Astrocyte (in vitro differentiated cells and primary cell): ENCODE results near the gene ELMOD1. TPM values are rescaled to one million over a fixed set of nuclear protein-coding genes. Genes with fewer than 3 reads are reported as not detected.
"Not testable (repeated sequence)": the region's sequence is repeated elsewhere in the genome, so short reads cannot be mapped to it uniquely, and the experiment has no call there.

Experiments used
- DNase-seq: peaks from one replicate; pipeline ENCODE4 v3.0.0-alpha.2; 2010; ENCODE audit warnings: low read depth
- FAIRE-seq: peaks from 2 replicates; lab custom pipeline; 2011; peaks lifted over from hg19 to GRCh38; lab: Jason Lieb, UNC
- H2AFZ ChIP-seq: 2 replicates; pipeline ENCODE4 v1.6.0; 2012; ENCODE audit warnings: low read depth, low read length, inconsistent platforms
- H3K27ac ChIP-seq: 2 replicates; pipeline ENCODE4 v1.5.1; 2011; ENCODE audit warnings: low read depth, low read length, inconsistent platforms
- H3K27me3 ChIP-seq: 2 replicates; pipeline ENCODE4 v1.6.0; 2011; ENCODE audit warnings: low read length, inconsistent platforms; ENCODE audit not compliant: insufficient read depth
- H3K36me3 ChIP-seq: 2 replicates; pipeline ENCODE4 v1.5.1; 2011; ENCODE audit warnings: low read length, inconsistent platforms; ENCODE audit not compliant: insufficient read depth
- H3K4me1 ChIP-seq: 2 replicates; pipeline ENCODE4 v1.5.1; 2011; ENCODE audit warnings: low read length, inconsistent platforms; ENCODE audit not compliant: insufficient read depth
- H3K4me2 ChIP-seq: 2 replicates; pipeline ENCODE4 v1.6.0; 2012; ENCODE audit warnings: low read length, inconsistent platforms
- H3K4me3 ChIP-seq: 2 replicates; pipeline ENCODE4 v1.5.1; 2011; ENCODE audit warnings: low read depth, mild to moderate bottlenecking, low read length, inconsistent platforms; ENCODE audit not compliant: insufficient read depth
- H3K79me2 ChIP-seq: 2 replicates; pipeline ENCODE4 v1.6.0; 2012; ENCODE audit warnings: mild to moderate bottlenecking, low read length, inconsistent platforms; ENCODE audit not compliant: insufficient read depth
- H3K9ac ChIP-seq: 2 replicates; pipeline ENCODE4 v1.6.0; 2012; ENCODE audit warnings: mild to moderate bottlenecking, low read length, inconsistent platforms
- H3K9me3 ChIP-seq: 2 replicates; pipeline ENCODE4 v1.5.1; 2012; ENCODE audit warnings: low read depth, mild to moderate bottlenecking, low read length, inconsistent platforms; ENCODE audit not compliant: insufficient read depth
- H4K20me1 ChIP-seq: 2 replicates; pipeline ENCODE4 v1.6.0; 2012; ENCODE audit warnings: low read length, inconsistent platforms; ENCODE audit not compliant: insufficient read depth
- H3K27ac Mint-ChIP-seq: one replicate; pipeline ENCODE4 v1.8.0; 2021; ENCODE audit warnings: mild to moderate bottlenecking, mixed read lengths; ENCODE audit not compliant: unreplicated experiment
- H3K27me3 Mint-ChIP-seq: one replicate; pipeline ENCODE4 v1.8.0; 2021; ENCODE audit warnings: low read depth, mixed read lengths; ENCODE audit not compliant: unreplicated experiment
- H3K36me3 Mint-ChIP-seq: one replicate; pipeline ENCODE4 v1.8.0; 2021; ENCODE audit warnings: low read depth, mixed read lengths; ENCODE audit not compliant: unreplicated experiment
- H3K4me1 Mint-ChIP-seq: one replicate; pipeline ENCODE4 v1.8.0; 2021; ENCODE audit warnings: low read depth, mixed read lengths; ENCODE audit not compliant: unreplicated experiment
- H3K4me3 Mint-ChIP-seq: one replicate; pipeline ENCODE4 v1.8.0; 2021; ENCODE audit warnings: mild to moderate bottlenecking, moderate library complexity, mixed read lengths; ENCODE audit not compliant: unreplicated experiment
- H3K9me3 Mint-ChIP-seq: one replicate; pipeline ENCODE4 v1.8.0; 2021; ENCODE audit warnings: mild to moderate bottlenecking, mixed read lengths; ENCODE audit not compliant: unreplicated experiment
- CTCF ChIP-seq: IDR thresholded peaks from 2 replicates; pipeline ENCODE4 v1.5.1; 2011; ENCODE audit warnings: low read depth, mild to moderate bottlenecking, inconsistent platforms, low read length, moderate library complexity; ENCODE audit not compliant: insufficient read depth
- EZH2 ChIP-seq: IDR thresholded peaks from 2 replicates; pipeline ENCODE4 v1.6.1; 2012; ENCODE audit warnings: mild to moderate bottlenecking, low read length, inconsistent platforms; ENCODE audit not compliant: insufficient read depth
- total RNA-seq: library from RNA; stranded (reverse); gene quantifications from 2 replicates; pipeline ENCODE4 v1.2.1, GENCODE V29; 2021

Gene ELMOD1
- total RNA-seq, 1 donor from 2014 or later = 0.52 TPM

- H3K9me3 ChIP-seq = no peaks in the 10 kb centered on the region
- peaks cover 2% of the 10 kb centered on the region for H3K36me3 Mint-ChIP-seq
- H2AFZ ChIP-seq = no peak overlapping the region
- H3K79me2 ChIP-seq = peaks cover 33% of the 10 kb centered on the region
- no peaks in the 10 kb centered on the region for H3K36me3 ChIP-seq
- no peak overlapping the region for H3K4me3 ChIP-seq
- H3K27me3 ChIP-seq = no peaks in the 10 kb centered on the region
- H3K4me1 Mint-ChIP-seq = peaks cover 27% of the 10 kb centered on the region
- H4K20me1 ChIP-seq = no peaks in the 10 kb centered on the region
- peak overlapping the region; percentile 3 for H3K27ac Mint-ChIP-seq
- H3K4me3 Mint-ChIP-seq = peak overlapping the region; percentile 27
- H3K27me3 Mint-ChIP-seq = no peaks in the 10 kb centered on the region
- peak overlapping the region; percentile 65 for H3K9ac ChIP-seq
- TF ChIP-seq CTCF (peak; percentile 80), EZH2 (no peak)
- H3K9me3 Mint-ChIP-seq = no peaks in the 10 kb centered on the region
- H3K27ac ChIP-seq = peak overlapping the region; percentile 88
- DNase-seq (peak; percentile 49), FAIRE-seq (peak; percentile 83)
- peaks cover 36% of the 10 kb centered on the region for H3K4me1 ChIP-seq
- peak overlapping the region; percentile 86 for H3K4me2 ChIP-seq
Observed at GRCh38 chr11:107563702-107564101, 27.2 kb upstream of the ELMOD1 start.

DNA sequence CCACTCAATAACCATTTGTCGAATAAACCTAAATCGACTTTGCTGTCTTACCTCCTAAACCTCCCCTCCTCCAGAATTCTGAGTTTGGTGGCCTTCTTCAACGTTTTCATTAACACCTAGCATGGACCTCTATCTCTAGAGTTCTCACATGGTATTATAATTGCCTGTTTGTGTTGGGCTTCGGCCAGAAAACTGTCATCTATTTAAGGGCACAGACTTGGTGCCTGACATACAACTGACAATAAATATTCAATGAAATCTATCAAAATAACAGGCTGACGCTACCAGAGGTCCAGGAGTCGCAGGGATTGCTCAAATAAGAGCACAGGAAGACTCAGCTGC lies 26.1 kb upstream of the ELMOD1 start:
- Histone ChIP-seq H3K36me3 (no peaks in the 10 kb centered on the region), H3K9me3 (no peaks in the 10 kb centered on the region), H3K9ac (peak overlapping the region; percentile 91), H3K4me1 (peaks cover 36% of the 10 kb centered on the region), H2AFZ (peak overlapping the region; percentile 100), H4K20me1 (no peaks in the 10 kb centered on the region), H3K27me3 (no peaks in the 10 kb centered on the region), H3K27ac (peak overlapping the region; percentile 87), H3K4me2 (peak overlapping the region; percentile 86), H3K4me3 (peak overlapping the region; percentile 99), H3K79me2 (peaks cover 33% of the 10 kb centered on the region)
- no peaks in the 10 kb centered on the region for H3K27me3 Mint-ChIP-seq
- peak overlapping the region; percentile 97 for H3K4me3 Mint-ChIP-seq
- peak overlapping the region; percentile 38 for H3K27ac Mint-ChIP-seq
- TF ChIP-seq CTCF (no peak), EZH2 (no peak)
- no peaks in the 10 kb centered on the region for H3K36me3 Mint-ChIP-seq
- no peaks in the 10 kb centered on the region for H3K9me3 Mint-ChIP-seq
- H3K4me1 Mint-ChIP-seq = peaks cover 27% of the 10 kb centered on the region
- no peak for FAIRE-seq
- no peak for DNase-seq

DNA sequence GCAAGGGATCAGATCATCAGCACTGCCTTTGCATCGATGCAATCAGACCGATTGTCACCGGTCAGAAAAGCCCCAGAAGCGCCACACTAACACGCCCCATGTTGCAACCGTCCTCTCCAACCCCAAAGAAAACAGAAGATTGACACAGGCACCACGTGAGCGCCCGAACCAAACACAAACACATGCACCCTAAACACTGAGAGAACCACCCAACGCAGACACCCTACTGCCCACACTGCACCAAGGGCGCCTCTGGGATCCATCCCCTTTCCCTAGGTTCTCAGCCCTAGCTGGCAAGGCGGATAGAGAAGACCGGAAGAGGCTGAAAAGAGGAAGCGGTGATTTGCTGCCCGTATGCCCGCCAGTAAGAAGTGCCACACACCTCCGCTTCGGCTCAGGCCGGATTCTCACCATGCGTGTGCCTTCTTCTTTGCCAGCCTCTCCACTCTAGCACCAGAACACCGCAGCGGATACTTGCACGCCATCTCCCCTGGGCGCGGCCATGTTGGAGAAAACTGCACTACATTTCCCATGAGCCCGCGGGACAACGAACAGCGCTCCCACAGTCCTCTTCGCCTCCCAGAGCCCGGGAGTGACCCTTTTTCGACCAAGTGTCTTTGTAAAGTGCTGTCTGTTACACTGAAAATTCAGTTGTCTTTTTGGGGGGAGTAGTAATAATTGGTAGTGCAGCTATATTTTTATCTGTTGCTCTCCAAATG lies 25.6 kb upstream of the ELMOD1 start, which contains the start of gene ALKBH8:
Gene ALKBH8 (minus strand): TSS at position 517 of the 719 bp plus-strand sequence. CDS start 4,842 bp downstream, outside the sequence.
- Histone ChIP-seq H3K4me1 (peaks cover 36% of the 10 kb centered on the region), H3K27me3 (no peaks in the 10 kb centered on the region), H2AFZ (peak within 1 kb of the TSS; percentile 100), H3K4me2 (peak within 1 kb of the TSS; percentile 86), H3K4me3 (peak within 1 kb of the TSS; percentile 99), H4K20me1 (no peaks in the 10 kb centered on the region), H3K36me3 (no peaks in the 10 kb centered on the region), H3K9ac (peak within 1 kb of the TSS; percentile 91), H3K9me3 (no peaks in the 10 kb centered on the region), H3K79me2 (peaks cover 33% of the 10 kb centered on the region), H3K27ac (peak within 1 kb of the TSS; percentile 87)
- Mint-ChIP-seq H3K27ac (peak within 1 kb of the TSS; percentile 38), H3K27me3 (no peaks in the 10 kb centered on the region), H3K4me3 (peak within 1 kb of the TSS; percentile 97), H3K4me1 (peaks cover 27% of the 10 kb centered on the region), H3K36me3 (no peaks in the 10 kb centered on the region), H3K9me3 (no peaks in the 10 kb centered on the region)
- DNase-seq (peak; percentile 47), FAIRE-seq (peak; percentile 17)
- TF ChIP-seq EZH2 (no peak), CTCF (no peak)

DNA sequence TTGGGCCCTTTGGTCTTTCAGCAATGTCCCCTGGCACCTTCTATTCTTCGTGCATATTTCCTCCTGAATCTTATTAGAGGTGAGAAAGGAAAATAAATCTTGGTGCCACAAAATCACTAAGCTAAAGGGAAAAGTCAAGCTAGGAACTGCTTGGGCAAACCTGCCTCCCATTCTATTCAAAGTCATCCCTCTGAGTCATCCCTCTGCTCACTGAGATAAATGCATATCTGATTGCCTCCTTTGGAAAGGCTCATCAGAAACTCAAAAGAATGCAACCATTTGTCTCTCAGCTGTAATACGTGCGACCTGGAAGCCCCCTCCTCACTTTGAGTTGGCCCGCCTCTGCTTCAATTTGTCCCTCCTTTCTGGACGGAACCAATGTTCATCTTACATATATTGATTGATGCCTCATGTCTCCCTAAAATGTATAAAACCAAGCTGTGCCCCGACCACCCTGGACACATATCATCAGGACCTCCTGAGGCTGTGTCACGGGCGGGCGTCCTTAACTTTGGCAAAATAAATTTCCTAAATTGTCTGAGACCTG lies 24.9 kb upstream of the ELMOD1 start:
- Histone ChIP-seq H3K4me2 (peak overlapping the region; percentile 86), H3K4me3 (peak overlapping the region; percentile 99), H3K79me2 (peaks cover 29% of the 10 kb centered on the region), H3K9ac (peak overlapping the region; percentile 91), H2AFZ (peak overlapping the region; percentile 100), H3K27ac (peak overlapping the region; percentile 87), H3K4me1 (peaks cover 36% of the 10 kb centered on the region)
- Mint-ChIP-seq H3K27ac (peak overlapping the region; percentile 38), H3K4me3 (peak overlapping the region; percentile 97), H3K4me1 (peaks cover 26% of the 10 kb centered on the region)
- not testable (repeated sequence) for H3K27me3 ChIP-seq, FAIRE-seq, H3K9me3 Mint-ChIP-seq, H3K9me3 ChIP-seq, H3K27me3 Mint-ChIP-seq, H3K36me3 ChIP-seq, H3K36me3 Mint-ChIP-seq, H4K20me1 ChIP-seq
- peak; percentile 29 for DNase-seq
